ENCODE data around the gene ZC3HAV1.
"Not testable (repeated sequence)": the region's sequence is repeated elsewhere in the genome, so short reads cannot be mapped to it uniquely, and the experiment has no call there.

ZC3HAV1 gene

DNA sequence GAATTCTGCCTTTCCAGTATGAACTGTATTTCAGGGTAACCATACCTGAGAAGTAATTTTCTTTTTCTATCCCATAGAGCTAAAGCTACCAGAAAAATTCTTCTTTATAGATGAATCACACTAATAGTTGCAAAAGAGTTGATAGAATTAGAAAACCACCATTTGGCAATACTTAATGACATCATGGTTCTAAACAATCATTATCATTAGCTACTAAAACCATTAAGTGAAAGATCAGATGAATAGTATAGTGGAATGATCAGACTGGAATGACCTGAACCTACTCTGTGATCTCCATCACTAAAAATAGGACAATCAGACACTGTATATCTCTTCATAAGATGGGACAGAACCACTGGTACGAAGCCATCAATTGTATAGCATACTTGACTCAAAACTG is 53.8 kb downstream of the ZC3HAV1 start:
- no peak for DNase-seq (ENCODE audit: low read depth in 2 of 2, low spot score in 1 of 2)

DNA sequence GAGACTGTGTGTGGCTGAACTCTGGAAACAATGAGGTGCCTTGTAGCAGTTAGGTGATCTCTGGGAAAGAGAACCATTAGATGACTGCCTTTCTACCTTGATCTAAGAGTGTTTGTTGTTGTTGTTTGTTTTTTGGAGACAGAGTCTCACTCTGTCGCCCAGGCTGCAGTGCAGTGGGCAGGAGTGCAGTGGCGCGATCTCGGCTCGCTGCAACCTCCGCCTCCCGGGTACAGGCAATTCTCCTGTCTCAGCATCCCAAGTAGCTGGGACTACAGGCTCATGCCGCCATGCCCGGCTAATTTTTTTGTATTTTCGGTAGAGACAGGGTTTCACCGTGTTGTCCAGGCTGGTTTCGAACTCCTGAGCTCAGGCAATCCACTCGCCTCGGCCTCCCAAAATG is 54.9 kb downstream of the ZC3HAV1 start:
- DNase-seq (ENCODE audit: low read depth in 2 of 2, low spot score in 1 of 2): not testable (repeated sequence)

DNA sequence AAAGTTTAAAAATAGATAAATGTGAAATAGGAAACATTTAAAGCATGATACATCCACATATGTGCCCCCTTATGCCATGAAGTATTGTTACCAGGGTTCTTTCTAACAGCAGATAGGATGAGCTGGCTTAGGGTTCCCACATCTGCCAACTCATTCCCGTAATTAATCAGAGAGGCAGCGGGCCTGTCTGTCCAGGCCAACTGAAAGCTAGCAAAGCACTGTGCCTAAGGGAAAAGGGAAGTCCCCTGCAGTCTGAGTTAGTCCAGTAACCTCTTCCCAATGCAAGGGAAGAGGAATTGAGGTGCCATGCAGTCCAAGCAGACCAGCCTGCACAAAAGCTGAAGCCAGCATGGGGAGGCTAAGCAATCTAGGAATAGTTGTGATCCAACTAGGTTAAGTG is 55.4 kb downstream of the ZC3HAV1 start:
- no peak for DNase-seq (ENCODE audit: low read depth in 2 of 2, low spot score in 1 of 2)

DNA sequence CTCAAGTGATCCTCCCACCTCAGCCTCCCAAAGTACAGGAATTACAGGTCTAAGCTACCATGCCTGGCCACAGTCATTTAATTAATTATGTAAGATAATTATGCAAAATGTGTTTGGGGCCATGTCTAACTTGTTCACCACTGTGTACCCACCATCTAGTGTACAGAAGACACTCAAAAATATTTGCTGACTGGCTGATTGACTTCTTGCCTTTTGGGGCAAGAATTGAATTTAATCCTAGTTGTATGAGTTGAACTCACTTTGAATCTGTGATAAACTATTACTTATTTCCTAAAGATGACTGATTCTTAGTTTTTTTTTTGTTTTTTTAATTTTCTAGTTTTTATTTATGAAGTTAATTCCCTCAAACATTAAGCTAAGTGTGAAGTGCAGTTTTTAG is 57.9 kb downstream of the ZC3HAV1 start:
- no peak for DNase-seq (ENCODE audit: low read depth in 2 of 2, low spot score in 1 of 2)

DNA sequence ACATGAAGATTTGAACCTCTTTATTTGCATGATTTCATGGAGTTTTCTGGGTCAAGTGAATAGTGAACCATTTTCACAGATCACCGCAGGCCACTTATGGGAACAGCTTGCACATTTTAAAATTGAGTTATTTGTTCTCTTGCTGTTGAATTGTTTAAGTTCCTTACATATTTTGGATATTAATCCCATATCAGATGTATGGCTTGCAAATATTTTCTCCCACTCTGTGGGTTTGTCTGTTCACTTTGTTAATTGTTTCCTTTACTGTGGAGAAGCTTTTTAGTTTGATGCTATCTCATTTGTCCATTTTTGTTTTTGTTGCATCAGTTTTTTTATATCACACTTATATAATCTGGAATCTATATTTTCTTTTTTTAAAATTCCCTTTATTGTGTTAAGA is 59.6 kb downstream of the ZC3HAV1 start:
- DNase-seq (ENCODE audit: low read depth in 2 of 2, low spot score in 1 of 2): no peak

DNA sequence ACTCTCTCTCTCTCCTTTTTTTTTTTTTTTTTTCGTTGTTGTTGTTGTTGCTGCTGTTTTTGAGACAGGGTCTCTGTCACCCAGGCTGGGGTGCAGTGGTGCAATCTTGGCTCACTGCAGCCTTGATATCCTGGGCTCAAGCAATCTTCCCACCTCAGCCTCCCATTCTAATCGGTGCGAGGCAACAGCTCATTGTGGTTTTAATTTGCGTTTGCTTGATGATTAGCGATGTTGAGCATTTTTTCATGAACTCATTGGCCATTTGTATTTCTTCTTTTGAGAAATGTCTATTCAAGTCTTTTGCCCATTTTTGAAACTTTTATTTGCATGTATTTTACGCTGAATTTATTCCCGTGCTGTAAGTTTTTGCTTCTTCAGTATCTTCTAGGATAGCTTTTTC is 60.4 kb downstream of the ZC3HAV1 start:
- DNase-seq (ENCODE audit: low read depth in 2 of 2, low spot score in 1 of 2): no peak

DNA sequence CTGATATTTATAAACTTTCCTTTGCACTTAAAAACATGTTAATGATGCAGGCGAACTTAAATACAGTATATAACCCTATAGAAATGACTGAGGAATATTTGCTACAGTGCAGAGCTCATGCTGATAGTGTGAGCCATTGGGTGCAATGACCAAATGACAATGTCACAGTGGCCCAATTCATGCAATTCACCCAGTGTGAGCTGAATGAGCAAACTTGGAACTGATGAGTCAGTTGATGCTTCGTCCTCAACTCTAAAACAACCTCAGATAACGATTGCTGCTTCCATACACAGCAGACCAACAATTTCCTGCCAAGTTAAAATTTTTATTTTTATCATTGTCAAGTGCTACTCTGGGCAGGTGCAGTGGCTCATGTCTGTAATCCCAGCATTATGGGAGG is 61.5 kb downstream of the ZC3HAV1 start:
- no peak for DNase-seq (ENCODE audit: low read depth in 2 of 2, low spot score in 1 of 2)

DNA sequence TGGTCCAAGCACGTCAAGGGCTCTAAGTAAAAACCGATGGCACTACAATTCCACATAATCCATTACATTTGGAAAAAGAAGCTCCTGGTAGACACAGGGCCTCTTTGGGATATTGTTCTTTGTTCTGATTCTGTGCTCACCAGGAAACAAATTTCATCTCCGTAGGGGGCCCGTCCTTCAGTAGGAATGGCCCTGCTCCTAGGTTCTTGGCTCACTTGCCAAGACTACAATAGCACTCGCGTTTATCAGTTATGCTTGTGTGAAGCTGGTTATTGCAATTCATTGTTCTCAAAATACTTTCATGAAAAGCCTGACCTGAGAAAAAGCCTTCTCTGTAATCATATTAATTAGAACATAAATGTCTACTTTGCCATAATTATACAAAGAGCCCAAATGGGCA is 63.4 kb downstream of the ZC3HAV1 start:
- no peak for DNase-seq (ENCODE audit: low read depth in 2 of 2, low spot score in 1 of 2)

DNA sequence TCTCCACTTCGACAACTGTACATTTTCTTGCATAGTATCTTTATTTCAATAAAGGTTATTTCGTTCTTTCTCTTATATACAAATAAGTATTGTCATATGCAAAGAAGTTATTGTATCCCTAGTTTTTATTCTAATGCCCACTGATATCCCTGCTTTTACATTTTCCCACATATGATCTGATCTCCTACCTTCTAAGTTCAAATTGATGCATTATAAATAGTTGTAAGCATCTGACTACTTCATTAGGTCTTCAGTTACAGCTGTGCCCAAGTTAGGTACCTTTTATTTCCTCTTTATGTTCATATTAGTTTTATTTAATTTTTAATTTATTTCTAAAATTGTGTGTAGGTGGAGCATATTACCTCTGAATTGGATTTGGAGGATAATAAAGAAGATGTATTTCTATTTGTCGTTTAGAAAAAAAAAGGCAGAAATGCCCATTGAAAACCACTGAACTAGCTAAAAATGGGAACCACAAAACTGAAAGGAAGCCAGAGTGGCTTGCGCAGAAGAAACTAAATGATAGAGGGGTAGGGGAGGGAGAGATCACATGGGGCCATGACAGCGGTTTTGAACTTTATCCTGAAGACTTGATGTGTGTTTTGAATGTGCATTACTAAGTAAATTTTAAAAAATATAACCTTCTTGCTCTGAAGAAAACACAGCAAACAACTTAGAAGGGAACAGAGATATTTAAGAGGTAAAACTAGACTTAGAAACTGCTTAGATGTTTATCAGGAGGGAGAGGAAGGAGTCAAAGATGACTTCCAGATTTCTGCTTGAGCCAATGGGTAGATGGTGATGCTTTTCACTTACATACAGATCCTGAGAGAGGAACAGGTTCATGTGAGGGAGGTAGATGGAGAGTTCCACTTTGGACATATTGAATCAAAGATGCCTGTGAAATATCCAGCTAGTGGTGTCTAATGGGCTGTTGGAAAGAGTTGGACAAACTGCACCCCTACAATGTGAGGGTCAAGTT is 64.4 kb downstream of the ZC3HAV1 start:
- DNase-seq (ENCODE audit: low read depth in 2 of 2, low spot score in 1 of 2): no peak

DNA sequence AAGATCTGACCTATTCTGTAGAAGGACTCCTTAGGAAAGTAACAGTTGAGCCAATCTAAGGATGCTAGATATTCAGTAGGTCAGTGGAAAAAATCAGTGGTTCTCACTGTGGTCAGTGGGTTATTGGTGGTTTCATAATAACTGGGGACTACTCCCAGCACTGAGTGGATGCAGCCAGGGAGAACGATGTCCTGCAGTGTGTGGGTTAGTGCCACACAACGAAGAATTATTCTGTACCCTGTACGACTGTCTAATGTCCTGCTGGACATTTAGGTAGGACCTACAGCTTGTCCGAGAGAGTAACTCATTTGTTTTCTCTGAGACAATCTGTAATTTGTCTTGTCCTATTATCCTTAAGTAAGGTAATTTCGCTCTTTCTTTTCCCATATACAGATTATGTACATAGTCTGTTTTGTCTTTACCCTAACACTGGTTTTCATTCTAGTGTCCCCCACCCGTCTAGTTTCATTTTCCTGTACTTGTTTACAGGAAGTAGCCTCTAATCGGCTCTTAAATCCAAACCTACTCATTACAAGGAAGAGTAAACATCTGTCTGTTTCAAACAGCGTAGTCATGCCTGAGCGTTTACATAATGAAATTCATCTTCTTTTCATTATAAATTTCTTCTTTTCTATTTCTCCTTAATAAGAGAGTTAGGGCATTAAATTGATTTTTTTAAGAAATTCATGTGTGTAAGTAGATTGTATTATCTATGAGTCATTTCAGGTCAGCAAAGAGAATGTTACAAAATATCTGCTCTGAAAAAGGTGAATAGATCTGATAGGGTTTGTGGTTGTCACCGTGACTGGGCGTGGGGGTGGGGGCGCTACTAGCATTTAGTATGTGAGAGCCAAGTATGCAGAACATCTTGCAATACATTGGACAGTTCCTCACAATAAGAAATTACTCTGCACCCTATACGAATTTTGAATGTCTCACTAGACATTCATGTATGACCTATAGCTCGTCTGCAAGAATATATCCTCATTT is 65.4 kb downstream of the ZC3HAV1 start:
- peak; percentile 36 to 57 for DNase-seq (ENCODE audit: low read depth in 2 of 2, low spot score in 1 of 2)

DNA sequence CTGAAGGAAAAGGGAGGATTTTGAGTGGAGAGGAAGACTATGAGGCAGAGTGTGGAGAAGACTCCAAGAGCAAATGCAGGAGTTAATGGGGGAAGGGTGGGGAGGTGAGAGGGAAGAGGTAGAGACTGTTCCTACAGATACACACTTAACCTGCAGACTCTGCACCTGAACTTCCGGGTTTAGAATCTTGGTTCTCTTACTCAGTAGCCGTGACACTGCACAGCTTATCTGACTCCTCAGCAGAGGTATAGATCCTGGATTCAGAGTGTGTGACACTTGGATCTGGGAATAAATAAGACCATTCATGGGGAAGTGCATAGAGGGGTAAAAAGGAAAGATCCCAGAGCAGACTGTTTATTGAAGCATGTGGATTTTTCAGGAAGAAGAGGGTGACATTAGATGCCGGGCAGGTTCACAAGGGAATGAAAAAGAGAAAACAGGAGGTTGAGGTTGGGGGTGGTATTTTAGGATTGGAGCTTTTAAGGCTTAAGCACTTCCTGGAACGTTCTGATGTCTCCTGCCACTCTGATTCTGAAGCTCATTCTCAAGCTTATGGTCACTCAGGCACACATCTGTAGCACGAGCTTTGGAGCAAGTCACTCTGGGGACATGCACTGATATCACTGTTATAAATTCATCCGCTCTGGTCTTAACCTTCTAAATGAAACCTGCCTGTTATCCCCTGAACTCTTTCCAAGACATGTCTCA is 68.0 kb downstream of the ZC3HAV1 start:
- DNase-seq (ENCODE audit: low read depth in 2 of 2, low spot score in 1 of 2): no peak

DNA sequence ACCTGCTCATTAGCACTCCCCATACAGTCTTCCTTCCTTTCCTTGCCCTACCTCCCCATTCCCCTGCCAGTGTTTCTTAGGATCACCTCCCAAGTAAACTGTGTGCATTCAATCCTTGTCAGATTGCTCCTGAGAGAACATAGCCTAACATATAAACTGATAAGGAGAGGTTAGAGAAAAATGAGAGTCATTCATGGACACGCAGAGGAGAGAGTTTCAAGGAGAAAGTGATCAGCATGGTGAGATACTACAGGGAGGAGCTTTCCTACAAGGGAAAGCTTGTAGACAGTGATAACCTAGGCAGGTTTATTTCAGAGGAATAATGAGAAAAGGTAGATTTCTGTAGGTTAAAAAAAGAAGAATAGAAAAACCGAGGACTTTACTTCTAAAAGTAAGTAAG is 70.8 kb downstream of the ZC3HAV1 start:
- no peak for DNase-seq (ENCODE audit: low read depth in 2 of 2, low spot score in 1 of 2)

DNA sequence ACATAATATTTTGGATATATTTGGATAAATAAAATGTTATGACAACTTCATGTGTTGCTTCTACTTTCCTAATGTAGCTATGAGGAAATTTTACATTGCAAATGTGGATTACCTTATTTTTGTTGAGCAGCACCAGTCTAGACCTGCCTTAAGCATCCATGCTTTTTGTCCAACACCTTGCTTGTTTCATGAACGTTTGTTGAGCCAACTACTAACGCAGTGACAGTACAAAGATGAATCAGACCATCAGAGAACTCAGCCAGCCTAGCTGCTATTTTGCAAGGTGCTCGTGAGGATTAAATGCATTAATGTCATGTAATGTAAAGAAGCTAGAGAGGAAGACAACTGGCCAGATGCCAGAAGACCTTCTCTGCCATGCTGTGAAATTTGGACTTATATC is 72.6 kb downstream of the ZC3HAV1 start:
- no peak for DNase-seq (ENCODE audit: low read depth in 2 of 2, low spot score in 1 of 2)

DNA sequence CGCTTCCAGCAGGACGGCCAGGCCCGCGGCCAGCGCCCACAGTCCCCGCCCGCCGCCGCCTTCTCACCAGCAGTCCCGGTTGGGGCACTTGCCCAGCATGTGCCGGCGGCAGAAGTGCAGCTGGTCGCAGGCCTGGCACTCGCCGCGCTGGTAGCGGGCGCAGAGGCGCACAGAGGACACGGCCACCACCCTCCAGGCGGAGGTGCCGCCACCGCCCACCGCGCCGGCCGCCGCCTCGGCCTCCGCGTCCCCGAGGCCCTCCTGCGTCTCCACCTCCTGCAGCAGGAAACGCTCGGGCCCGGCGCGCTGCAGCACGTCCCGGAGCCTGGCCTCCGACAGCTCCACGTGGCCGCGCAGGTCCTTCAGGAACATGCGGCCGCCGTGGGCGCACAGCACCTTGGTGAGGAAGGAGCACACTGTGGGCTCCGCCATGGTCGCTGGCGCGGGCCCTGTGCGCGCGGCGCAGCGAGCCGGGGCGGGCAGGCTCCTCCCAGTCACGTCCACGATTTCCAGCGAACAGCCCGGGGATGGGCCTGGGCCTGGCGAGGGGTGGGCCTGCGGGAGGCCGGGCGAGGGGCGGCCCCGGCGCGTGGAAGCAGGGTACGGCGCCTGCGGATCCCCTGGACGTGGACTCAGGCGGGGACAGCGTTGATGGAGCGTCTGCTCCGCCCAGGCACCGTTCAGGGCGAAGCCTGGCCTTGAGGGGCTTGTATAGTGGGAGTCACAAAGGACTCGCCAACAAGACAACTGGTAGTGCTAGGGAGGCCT is 73.8 kb downstream of the ZC3HAV1 start, which contains the start of gene ZC3HAV1L:
Gene ZC3HAV1L (minus strand): TSS at position 457 of the 768 bp plus-strand sequence. CDS start 25 bp downstream, at position 432.
- no peak for DNase-seq (ENCODE audit: low read depth in 2 of 2, low spot score in 1 of 2)

DNA sequence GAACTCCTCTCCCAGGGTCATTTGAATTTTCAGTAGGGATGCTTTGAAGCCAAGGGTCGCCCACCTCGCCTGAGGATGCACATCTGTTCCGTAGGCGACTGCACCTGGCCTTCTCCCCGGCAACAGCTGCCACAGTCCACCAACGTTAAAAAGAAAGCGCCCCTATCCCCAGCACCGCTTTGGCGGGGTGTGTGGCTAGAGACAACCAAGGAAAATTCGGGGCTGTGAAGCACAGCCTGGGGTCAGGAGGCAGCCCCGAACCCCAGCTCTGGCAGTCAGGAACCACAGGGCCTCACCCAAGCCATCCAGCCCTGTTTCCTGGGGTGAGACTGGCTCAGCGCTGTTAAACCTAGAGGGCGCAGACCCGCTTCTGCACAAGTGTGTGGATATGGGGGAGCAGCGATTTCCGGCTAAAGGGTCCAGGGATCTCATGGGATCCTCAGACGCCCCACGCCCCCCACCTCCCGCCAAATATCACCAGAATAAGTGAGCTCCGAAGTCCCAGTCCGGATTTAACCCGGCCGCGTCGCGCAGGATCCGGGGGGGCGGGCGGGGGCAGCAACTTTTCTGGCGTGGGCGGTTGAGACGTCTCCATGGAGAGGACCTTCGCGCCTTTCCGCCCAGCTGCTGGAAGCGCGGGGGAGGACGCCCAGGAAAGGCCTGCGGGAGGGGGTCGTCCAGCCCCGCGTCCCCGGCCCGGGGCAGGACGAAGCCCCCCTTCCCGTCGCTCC is 74.5 kb downstream of the ZC3HAV1 start:
- no peak for DNase-seq (ENCODE audit: low read depth in 2 of 2, low spot score in 1 of 2)

DNA sequence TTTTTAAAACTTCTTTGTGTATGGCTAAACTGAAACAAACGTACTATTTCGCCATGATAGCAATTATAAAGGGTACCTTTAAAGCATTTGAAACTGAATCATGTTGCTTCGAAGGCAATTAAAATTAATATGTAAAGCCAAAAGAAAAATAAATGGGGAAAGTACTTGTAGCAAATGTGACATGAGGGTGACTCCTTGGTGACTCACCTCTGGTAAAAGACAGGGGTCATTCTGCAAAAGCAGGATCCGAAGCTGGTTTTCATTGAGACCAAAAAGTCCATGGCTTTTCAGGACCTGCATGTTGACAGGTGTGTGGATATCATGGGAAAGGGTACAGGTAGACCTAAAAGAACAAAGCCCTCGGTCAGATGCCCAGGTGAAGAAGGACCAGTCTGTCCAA is 75.2 kb downstream of the ZC3HAV1 start:
- DNase-seq (ENCODE audit: low read depth in 2 of 2, low spot score in 1 of 2): no peak

DNA sequence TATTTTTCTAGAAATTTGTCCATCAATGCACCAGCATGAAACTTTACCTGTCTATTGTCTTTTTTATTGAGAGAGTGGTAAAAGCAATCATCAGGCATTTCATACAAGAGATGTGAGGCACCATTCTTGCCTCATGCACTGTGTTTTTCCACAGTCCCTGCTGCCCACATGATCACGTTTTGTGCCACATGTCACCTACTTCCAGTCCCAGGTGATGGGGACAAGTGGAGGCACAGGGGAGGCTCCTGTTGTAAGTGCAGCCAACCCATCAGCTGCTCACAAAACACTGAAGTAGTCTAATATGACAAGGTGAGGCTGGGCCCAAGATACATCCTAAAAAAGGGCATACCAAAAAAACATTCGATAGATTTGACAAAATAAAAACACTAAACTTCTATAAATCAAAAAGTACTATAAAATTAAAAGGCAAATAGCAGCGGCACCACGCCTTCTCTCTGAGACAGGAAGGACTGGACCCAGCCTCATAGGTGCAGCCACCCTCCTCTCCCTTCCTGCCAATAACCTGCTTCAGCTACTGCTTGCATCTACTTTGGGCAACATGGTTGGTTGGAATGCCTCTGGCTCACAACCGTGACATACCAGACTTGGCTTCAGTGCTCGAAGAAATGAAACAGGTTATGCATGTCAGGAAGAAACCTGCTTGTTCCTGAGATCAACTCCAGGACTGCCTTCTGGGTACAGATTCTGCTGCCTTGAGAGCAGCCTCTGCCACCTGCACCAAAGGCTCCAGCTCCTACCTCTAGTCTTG is 76.0 kb downstream of the ZC3HAV1 start:
- DNase-seq (ENCODE audit: low read depth in 2 of 2, low spot score in 1 of 2): no peak

DNA sequence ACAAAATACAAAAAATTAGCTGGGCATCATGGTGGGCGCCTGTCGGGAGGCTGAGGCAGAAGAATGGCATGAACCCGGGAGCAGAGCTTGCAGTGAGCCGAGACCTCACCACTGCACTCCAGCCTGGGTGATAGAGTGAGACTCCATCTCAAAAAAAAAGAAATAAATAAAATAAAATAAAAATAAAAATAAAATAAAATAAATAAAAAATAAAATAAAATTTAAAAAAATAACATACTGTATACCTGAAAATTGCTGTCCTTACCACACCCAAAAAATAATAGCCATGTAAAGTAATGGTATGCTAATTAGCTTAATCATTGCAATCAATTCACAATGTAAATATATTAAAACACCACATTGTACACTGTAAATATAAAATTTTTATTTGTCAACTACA is 77.0 kb downstream of the ZC3HAV1 start:
- DNase-seq (ENCODE audit: low read depth in 2 of 2, low spot score in 1 of 2): no peak

DNA sequence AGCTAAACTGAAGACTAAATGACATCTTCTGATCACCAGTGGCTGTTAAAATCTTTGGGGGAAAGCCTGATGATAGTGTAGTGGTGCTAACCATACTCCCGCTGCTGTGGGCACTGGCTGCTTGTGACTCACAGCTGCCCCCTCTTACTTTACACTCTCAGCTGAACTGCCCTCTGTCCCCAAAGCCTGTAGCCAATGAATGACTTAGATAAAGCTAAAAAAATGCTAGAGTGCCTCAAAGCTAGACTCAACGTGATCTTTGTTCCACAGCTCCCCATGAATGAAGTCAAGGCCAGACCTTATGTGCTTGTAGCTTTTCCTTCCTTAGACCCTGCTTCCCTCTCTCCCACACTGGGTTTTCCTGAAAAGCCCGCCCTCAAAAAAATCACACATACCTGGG is 80.2 kb downstream of the ZC3HAV1 start:
- DNase-seq (ENCODE audit: low read depth in 2 of 2, low spot score in 1 of 2): no peak

All from stimulated activated CD8-positive, alpha-beta memory T cell treated with anti-CD3 and anti-CD28 coated beads, Interleukin-4, amount 100 ng/mL, for 1 hour (primary cell).